SIG-M5 (cell line): ENCODE data around the gene PRKAR2B.

ENCODE experiments used
- DNase-seq: peaks from one replicate; lab custom pipeline; 2025; lab: John Stamatoyannopoulos, UW

Gene PRKAR2B

GRCh38 chr7:107160389-107160788, 115.9 kb downstream of the PRKAR2B start:
- DNase-seq, result no peak

DNA sequence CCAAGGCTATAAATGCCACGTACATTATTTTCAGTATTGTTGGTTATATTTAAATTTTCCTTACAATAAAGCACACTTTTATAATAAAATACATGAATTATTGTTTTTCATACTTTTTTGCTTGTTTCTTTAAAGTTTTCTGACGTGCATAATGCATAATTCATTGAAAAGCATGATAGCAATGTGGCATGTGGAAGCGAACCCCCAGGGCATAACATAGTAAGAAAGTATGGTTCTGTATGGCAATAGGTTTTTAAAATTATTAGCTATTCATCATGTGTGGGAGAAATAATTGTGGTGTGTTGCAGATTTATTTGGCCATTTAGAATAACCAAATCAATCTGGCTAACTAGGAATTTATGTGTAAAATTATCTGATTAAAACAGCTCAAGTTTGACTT, 116.9 kb downstream of the PRKAR2B start:
- no peak for DNase-seq

- DNase-seq, result no peak
These were observed 118.0 kb downstream of the PRKAR2B start for GRCh38 chr7:107162475-107162874.

DNA sequence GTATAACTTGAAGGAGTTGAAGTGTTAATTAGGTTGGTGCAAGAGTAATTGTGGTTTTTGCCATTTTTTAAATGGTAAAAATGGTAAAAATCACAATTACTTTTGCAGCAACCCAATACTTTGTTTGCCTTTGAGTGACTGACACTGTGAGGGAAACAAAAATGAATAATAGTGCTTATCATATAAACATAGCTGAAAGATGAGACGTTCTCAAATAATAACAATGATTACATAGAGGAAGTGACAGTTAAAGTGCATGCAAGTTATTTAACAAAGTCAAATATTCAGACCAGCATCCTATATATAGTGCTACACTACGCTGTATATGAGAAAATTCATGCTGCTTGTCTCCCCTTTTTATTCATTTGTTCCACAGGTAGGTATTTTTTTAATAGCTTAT, 119.6 kb downstream of the PRKAR2B start:
- no peak for DNase-seq

- DNase-seq, result no peak
These were observed 120.8 kb downstream of the PRKAR2B start for GRCh38 chr7:107165341-107165740.

DNA sequence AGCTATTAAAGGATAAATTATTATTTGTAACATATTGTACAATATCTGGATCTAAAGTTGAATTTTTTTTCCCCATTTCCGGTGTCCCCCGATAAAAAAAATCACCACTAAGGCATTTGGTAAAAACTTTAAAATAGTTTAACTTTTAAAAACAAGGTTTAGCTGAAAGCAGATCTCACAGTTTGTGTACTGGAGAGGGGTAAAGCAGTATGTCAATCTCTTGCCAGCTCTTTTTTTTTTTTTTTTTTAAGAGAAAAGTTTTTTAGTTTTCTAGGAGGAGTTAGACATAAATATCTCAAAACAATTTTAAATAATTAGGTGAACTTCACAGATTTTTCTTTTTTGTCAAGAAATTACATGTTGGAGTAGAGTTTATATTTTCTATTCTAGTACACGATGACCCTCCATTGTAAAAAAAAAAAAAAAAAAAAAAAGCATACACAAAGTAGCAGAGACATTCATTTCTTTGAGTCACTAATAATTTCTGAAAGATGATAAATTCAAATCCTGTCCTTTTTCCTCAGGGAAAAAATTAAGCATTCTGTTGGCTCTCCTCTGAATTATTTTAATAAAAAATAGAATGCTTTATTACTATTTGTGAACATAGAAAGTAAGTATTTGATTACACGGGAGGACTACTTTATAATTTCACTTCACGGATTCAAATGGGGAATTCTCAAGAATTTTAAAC, 122.4 kb downstream of the PRKAR2B start:
- no peak for DNase-seq

DNA sequence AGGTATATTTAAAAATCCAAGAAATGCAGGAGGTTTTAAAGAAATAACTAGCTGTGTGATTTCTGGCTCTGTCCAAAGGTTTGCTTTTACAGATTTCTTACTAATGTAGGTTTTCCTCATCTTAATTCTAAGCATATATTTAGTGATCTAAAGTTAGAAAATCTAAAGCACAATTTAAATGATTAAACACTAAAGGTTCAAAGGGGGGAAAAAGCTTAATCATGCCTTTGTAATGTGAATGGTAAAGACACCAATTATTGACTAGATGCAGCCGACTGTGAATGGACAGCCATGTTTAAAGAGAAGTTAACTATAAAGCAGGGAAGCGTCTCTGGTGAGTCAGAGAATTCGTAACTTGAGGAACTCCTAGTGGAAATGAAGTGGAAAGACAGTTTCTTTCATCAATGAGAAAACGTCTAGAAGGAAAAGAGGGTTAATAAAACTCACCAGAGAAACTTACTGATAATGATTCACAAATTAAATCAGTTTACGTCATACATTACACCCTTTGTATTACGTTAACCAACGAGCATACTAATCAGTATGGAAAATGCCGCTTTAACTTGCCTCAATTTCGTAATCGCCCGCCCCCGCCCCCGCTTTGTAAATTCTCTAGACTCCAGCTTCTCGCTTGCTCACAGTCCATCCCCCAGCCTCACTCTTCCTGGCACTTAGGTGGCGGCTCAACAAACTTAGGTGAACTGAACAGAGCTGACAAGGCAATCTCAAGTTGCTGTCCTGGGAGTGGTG, 123.2 kb downstream of the PRKAR2B start:
- DNase-seq, result peak; percentile 33

DNA sequence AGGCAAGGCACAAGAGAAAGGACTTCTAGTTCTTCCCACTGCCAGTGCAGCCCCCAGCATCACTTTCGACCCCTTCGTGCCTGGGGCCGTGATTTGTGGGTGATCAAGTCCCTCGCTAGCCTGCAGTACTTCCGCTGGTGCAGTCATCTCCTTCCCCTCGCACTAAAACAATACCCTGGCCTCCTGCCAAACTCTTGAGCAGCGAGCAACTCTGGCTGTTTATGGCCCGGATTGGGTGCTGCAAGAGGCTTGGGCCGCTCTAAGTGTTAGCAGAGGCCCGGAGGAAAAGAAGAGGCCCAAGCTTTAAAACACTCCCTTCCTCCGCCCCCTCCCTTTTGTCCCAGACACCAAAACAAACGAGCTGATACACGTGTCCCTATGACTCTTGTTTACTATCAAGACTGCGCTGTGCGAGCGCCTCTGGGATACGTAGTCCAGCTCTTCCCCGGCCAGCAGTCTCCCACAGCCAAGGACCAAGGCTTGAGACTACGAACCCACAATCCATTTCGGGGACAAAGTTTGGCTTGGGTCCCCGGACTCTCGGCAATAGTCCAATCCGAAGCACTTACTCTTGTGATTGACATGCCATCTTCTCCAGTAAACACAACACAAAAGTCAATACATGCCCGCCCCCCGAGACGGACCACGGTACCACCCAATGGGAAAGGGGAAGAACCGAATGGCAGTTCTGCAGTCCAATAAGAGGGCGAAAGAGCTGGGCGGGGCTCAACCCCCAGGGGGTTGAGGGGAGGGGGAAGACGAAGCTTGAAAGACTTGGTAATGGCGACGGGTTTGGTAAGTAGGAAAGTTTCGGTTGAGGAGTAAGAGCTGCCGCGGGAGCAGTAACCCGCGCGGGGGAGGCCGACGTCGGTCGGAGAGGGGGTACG, 124.0 kb downstream of the PRKAR2B start, which contains the start of gene HBP1:
Gene HBP1 (plus strand): TSS at position 771 of the 887 bp plus-strand sequence. CDS start 10,891 bp downstream, outside the sequence.
- peak; percentile 99 for DNase-seq

DNA sequence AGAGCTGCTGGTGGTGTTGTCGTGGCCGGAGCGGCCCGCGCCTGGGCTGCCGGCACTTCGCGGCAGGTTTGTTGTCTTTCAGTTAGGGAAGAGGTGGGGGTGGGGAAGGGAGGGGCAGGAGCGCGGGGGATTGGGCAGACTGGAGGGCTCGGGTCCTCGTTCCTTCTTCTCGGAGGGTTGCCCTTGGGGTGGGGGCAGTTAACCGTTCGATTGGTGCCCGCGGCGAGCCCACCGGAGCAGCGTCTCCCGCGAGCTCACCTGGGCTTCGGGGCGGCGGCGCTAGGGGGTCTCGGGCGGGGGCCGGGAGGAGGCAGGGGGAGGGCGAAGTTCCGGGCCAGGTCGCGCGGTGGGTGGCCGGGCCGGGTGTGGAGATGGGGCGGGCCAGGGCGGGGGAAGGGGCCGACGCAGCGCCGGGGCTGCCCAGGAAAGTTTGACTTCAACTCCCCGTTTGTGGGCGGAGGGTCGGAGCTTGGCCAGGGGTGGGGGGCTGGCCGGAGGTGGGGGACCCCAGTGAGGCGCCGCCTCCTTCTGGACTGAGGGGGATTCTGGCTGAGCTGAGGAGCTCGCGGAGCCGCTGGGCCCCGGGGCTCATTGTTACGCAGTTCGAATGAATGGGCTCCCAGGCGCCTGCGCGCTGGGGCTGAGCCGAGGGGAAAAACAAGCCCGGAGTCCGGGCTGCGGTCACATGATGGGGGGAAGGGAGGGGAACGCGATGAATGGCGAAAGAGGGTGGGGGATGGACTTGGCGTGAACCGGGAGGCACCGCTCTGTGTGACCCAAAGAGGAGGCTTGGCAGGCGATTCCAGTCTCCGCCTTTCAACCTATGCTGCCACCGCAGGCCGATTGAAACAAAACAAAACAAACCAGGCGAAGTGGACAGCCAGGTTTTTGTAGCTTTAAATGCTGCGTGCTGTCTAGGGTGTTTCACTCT, 124.9 kb downstream of the PRKAR2B start:
- peak; percentile 45 for DNase-seq

DNA sequence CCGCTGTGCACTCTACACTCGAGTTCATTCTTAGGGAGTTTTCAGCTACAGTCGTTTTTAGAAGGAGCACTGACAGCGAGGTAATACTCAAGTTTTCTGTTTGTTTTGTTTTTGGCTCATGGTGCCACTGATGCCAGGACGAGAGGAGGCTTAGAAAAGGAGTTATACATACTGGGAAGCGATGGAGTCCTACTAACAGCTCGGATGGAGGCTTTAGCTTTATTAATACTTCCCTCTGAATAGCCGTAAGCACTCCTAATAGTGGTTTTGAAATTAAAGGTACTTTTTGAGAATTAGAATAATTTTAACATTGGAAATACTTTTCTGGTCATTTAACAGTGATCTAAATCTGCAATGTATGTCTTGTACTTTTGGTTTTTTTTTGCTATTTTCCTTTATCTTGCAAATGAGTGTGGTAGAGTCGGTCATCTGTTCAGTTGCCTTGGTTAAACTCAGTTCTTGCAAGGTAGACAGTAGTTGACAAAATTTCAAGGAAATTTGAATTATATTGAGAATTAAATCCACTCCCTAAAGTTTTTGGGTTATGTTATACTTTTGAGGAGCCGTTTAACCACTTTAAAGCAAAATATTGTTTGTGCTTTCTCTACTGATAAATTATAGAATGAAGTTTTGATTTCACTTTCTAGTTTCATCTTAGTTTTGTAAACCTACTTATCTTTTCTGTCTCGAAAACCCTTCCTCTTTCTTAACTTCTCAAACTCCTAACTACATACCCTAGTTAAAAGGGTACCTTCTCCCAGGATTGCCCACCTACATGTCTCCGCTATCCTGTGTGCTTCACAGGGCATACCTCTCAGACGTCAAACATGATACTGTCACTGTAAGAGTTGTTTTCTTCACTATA, 125.8 kb downstream of the PRKAR2B start:
- DNase-seq, result no peak

GRCh38 chr7:107171496-107171895, 127.0 kb downstream of the PRKAR2B start:
- no peak for DNase-seq

GRCh38 chr7:107172276-107173032, 127.9 kb downstream of the PRKAR2B start:
- DNase-seq, result no peak

DNA sequence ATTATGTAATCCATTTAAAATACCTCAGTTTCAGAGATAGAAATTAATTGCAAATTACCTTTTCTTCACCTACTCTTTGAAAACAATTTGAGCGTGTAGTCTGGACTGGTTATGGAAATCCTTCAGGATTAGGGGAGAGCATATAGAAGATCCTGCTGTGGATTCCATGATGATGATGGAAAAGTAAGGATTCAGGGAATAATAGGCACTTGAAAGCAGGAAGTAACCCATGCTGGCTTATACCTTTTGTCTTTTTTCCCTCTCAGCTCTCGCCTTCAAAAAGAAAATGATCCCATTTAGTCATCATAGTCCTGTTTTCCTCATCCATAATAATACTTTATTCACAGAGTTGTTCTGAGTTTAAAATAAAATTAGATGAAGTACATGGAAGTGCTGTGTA, 128.7 kb downstream of the PRKAR2B start:
- no peak for DNase-seq

DNA sequence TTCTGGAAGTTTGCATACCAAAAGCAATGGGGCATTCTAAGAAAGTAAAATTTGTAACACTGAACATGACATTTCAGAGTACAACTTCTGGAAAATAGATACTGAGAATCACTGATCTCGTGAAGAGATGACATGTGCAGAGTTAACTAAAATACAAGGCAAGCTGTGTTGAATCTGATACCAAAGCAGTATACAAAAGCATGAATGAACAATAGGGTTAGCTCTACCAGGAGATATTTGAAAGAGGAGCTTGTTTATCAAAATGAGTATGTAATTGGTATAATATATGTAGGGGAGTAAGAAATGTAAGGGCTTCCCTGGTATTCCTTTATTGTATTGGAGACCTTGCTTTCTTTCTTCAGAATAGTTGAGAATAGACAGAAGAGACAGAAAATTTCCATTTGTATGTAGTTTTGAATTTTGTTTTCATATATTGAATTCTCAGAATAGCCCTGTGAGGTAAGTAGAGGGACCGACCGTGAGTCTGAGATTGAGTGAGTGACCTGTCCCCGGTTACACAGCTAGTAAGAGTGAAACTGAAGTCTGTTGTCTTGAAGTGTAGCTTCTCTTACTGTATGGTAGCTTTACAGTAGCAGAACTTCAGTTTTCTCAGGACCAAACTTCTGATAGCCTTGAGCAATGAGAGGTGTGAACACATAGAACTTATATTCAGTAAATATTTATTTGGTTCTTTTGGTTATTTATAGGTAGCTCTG, 129.3 kb downstream of the PRKAR2B start:
- DNase-seq, result no peak

- no peak for DNase-seq
These were observed 135.0 kb downstream of the PRKAR2B start for GRCh38 chr7:107179326-107180164.

DNA sequence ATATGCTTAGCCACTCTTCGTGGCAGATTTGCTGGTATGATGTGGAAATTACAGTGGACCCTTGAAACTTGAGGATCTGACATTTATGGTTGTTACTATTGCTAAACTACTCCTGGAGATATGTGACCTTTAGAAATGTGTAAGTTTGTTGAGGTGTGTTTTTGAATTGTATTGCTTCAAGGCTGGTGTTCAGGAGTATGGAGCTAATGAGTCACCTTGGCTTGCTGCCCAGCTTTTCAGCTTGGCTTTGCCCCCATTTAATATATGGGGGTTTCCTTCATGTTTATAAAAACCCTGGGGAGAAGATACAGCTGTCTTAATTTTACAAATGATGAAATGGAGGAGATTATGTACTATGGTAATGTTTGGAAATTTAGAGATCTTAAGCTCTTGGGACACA, 135.9 kb downstream of the PRKAR2B start:
- DNase-seq, result no peak

DNA sequence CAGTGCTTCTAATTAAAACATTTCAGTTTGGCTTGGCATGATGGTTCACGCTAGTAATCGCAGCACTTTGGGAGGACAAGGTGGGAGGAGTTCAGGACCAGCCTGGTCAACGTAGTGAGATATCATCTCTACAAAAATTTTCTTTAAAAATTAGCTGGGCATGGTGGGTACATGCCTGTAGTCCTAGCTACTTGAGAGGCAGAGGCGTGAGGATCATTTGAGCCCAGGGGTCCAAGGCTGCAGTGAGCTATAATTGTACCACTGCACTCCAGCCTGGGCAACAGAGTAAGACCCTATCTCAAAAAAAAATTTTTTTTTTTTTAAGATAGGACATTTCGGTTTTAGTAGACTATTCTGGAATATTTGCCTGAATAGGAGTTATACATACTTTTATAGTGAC, 136.7 kb downstream of the PRKAR2B start:
- no peak for DNase-seq

GRCh38 chr7:107185716-107186115, 141.2 kb downstream of the PRKAR2B start:
- no peak for DNase-seq
